T-helper 2 cell treated with Interferon-gamma antibody and Interleukin-4, amounts not matched to agents 100 ng/mL and 5 ng/mL, for 36 hours (primary cell): ENCODE measurements around the gene PDGFA. TPM values are rescaled to one million over a fixed set of nuclear protein-coding genes. Genes with fewer than 3 reads are reported as not detected.

ENCODE experiments used
- intact Hi-C: fragments of 100-400 bp; cut with micrococcal nuclease; formaldehyde crosslinking; loops from one replicate; pipeline ENCODE4 v1.15.1; 2023
- total RNA-seq: library from RNA; stranded (reverse); gene quantifications from 2 replicates; pipeline ENCODE4 v1.2.3, GENCODE V29; 2022

The PDGFA gene
- 1.0 and 1.6 TPM in 2 replicates for total RNA-seq

GRCh38 chr7:519484-520390 lies at the start of gene PDGFA:
Gene PDGFA (minus strand): TSS chr7:519846. CDS start chr7:519001, 845 bp downstream.
- intact Hi-C loops: loop anchor here (1.0 to 5.0 kb wide), 3 partner anchors 98 to 207 kb away; partner anchors contain the start of gene DNAAF5

GRCh38 chr7:568031-568951 lies 48.6 kb upstream of the PDGFA start:
- intact Hi-C loops: no loop called here

GRCh38 chr7:567305-567883 lies 47.7 kb upstream of the PDGFA start:
- intact Hi-C loops: no loop called here

DNA sequence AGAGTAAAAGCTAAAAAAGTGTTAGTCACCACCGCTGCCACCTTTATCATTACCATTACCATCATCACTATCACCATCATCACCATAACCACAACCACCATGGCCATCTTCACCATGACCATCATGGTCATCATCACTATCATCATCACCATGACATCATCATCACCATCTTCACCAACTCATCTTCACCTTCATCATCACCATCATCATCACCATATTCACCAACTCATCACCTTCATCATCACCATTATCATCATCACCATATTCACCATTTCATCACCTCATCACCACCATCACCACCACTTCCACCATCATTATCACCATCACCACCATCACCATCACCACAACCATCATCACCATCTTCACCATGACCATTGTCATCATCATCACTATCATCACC lies 46.5 kb upstream of the PDGFA start:
- intact Hi-C loops: no loop called here

DNA sequence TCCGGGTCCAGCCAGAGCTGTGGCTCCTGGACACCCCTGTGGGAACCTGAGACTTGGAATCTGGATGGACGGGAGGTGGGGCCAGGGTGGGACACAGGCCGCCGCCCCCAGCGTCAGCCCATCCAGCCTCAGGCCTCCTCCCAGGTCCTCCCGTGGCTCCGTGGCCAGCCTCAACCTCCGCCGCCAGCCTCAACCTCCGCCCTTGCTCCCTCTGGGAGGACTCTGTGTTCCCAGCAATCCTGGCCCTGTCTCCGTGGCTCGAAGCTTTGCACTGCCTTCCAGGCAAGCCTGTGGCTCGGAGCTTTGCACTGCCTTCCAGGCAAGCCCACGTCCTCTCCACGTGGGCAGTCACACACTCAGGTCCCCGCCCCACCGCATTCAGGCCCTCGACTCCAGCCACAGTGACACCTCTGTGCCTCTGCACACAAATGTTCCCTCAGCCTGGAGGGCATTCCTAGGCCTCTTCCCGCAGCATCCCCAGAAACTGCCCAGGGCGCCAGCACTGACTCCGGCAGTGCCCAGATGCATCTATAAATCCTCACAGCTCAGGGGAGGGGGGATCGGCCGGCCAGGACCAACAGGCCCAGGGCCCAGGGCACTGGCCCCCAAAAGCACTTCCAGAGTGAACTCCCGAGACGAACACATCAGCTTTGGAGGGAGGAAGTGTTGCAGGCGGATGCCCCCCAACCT lies 44.7 kb upstream of the PDGFA start:
- intact Hi-C loops: no loop called here

GRCh38 chr7:563629-564170 lies 44.1 kb upstream of the PDGFA start:
- intact Hi-C loops: no loop called here

- intact Hi-C loops: no loop called here
Measured at GRCh38 chr7:562789-563628, 43.4 kb upstream of the PDGFA start.

DNA sequence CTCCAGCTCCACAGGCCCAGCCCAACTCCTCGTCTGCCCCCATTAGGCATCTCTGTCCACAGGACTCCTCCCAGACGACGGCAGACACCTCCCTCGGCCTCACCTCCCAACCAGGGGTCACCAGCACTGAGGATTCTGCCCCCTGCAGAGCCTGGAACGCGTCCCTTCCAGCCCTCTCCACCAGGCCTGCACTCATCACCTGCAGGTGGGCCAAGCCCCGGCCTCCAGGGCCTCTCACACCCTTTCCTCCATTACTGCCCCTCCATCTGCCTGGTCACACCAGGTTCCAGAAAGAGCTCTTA lies 42.7 kb upstream of the PDGFA start:
- intact Hi-C loops: no loop called here

- intact Hi-C loops: no loop called here
Measured at GRCh38 chr7:561631-562373, 42.2 kb upstream of the PDGFA start.

GRCh38 chr7:560966-561630 lies 41.5 kb upstream of the PDGFA start:
- intact Hi-C loops: no loop called here

GRCh38 chr7:559396-559705 lies 39.7 kb upstream of the PDGFA start:
- intact Hi-C loops: no loop called here

- intact Hi-C loops: no loop called here
Measured at GRCh38 chr7:557558-557881, 37.9 kb upstream of the PDGFA start.

GRCh38 chr7:556837-557557 lies 37.4 kb upstream of the PDGFA start:
- intact Hi-C loops: no loop called here

- intact Hi-C loops: no loop called here
Measured at GRCh38 chr7:556291-556826, 36.7 kb upstream of the PDGFA start.

GRCh38 chr7:555551-556160 lies 36.0 kb upstream of the PDGFA start:
- intact Hi-C loops: no loop called here

GRCh38 chr7:553636-554111 lies 34.0 kb upstream of the PDGFA start:
- intact Hi-C loops: no loop called here

DNA sequence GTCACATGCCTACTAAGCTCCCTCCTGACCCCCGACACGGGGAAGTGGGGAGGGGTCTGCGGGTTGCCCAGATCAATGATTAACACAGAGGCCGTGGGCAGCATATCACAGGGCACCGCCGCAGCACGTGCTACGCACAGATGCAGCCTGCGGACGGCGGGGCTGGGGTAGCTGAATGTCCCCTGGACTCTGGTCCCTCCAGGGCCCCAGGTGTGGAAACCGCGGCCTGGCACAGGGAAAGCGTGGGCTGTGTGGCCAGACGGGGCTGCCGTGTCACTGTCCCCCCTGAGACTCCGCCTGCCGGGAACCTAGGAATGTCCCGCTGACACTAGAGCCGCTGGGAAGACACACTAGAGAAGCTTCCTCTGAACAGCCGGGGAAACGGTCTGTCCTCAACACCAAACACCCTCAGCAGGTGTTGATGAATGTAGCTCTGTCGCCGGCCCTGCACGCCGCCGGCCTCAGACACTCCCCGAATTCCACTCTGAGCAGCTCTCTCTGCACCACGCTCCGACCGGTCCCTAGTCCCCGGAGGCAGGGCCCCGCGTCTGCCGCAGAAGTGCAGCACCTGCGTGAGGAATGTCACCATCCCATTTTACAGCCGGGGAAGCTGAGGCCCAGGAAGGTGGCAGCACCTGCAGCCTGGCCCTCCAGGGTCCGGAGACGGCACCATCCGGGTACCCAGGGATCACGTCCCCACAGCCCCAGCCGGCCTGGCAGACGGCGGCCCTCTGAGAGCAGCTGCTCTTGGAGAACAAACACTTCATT lies 33.4 kb upstream of the PDGFA start:
- intact Hi-C loops: no loop called here
